Kidney (tissue), 14 donors: Measurements from ENCODE around the gene ARF1. TPM values are rescaled to one million over a fixed set of nuclear protein-coding genes. Genes with fewer than 3 reads are reported as not detected.
A peak's percentile ranks its signal among the peaks of the same experiment; 100 is the strongest.
"Not testable (repeated sequence)": the region's sequence is repeated elsewhere in the genome, so short reads cannot be mapped to it uniquely, and the experiment has no call there.

Experiments
- DNase-seq, 5 donors: peaks; one replicate each; pipeline ENCODE4 v3.0.0-alpha.2; 2013 to 2020
- FAIRE-seq: peaks from 2 replicates; lab custom pipeline; 2012; peaks lifted over from hg19 to GRCh38; lab: Jason Lieb, UNC
- H3K27ac ChIP-seq, 2 donors: one replicate each; pipeline ENCODE4 v1.7.0; 2013; ENCODE audit warnings: low read depth in 2 of 2, low read length in 2 of 2, inconsistent platforms in 1 of 2
- H3K27me3 ChIP-seq: one replicate; pipeline ENCODE4 v1.7.1; 2013; ENCODE audit warnings: low read length, inconsistent platforms; ENCODE audit not compliant: control insufficient read depth, insufficient read depth
- H3K36me3 ChIP-seq, 3 donors: one replicate each; pipeline versions ENCODE4 v1.7.0 to v1.7.1; 2013; ENCODE audit warnings: low read length in 3 of 3, control low read depth in 1 of 3, inconsistent platforms in 1 of 3; ENCODE audit not compliant: insufficient read depth in 3 of 3, control insufficient read depth in 2 of 3
- H3K4me1 ChIP-seq, 3 donors: one replicate each; pipeline versions ENCODE4 v1.7.0 to v1.7.1; 2013; ENCODE audit warnings: low read length in 3 of 3, inconsistent platforms in 1 of 3, low read depth in 1 of 3; ENCODE audit not compliant: control insufficient read depth in 2 of 3, insufficient read depth in 2 of 3
- H3K4me3 ChIP-seq, 3 donors: one replicate each; pipeline versions ENCODE4 v1.7.0 to v1.8.1; 2013; ENCODE audit warnings: low read length in 3 of 3, control low read depth in 1 of 3, inconsistent platforms in 1 of 3
- H3K9ac ChIP-seq, 3 donors: one replicate each; pipeline versions ENCODE4 v1.7.0 to v1.7.1; 2013; ENCODE audit warnings: low read length in 3 of 3, control low read depth in 1 of 3, inconsistent platforms in 1 of 3
- H3K9me3 ChIP-seq, 3 donors: one replicate each; pipeline versions ENCODE4 v1.7.0 to v1.7.1; 2013; ENCODE audit warnings: low read length in 3 of 3, control low read depth in 1 of 3, inconsistent platforms in 1 of 3; ENCODE audit not compliant: control insufficient read depth in 2 of 3, insufficient read depth in 1 of 3
- intact Hi-C: fragments of 100-400 bp; cut with DNase I; formaldehyde crosslinking; loops from one replicate; pipeline ENCODE4 v1.11.1; 2022
- polyA plus RNA-seq: library from polyadenylated mRNA; stranded (reverse); fragments of 350-450 nt; fragmentation: Illumina TruSeq; extraction: RNeasy Lipid Tissue Mini Kit (QIAGEN cat#74804); gene quantifications from one replicate; pipeline ENCODE4 v1.2.3, GENCODE V29; 2014; ENCODE audit warnings: low read depth, low replicate concordance; ENCODE audit not compliant: insufficient read depth
- total RNA-seq: library from RNA; stranded (reverse); fragmentation: NEBNext Ultra II Directional; extraction: Animal tissue kit (Norgen Biotek cat#: 25700); gene quantifications from one replicate; pipeline ENCODE4 v1.2.1, GENCODE V29; 2021
- TF ChIP-seq, protein P1 (sequence below): IDR thresholded peaks from 3 replicates; pipeline ENCODE4 v1.5.1; 2012; ENCODE audit warnings: mild to moderate bottlenecking, moderate library complexity, borderline replicate concordance; ENCODE audit not compliant: insufficient read depth; ENCODE audit errors: extremely low read depth
- donor health status: control.
- donor health status: control.
- donor health status: control.
- donor health status: control.
- donor health status: control.
- donor health status: DM: yes; HTN: yes; CAD: no.
- donor health status: Normal renal cell carcinoma (clear cell type).

The ARF1 gene
- total and polyA plus RNA-seq, 2 donors from 2014 or later, result 383 to 398 TPM

DNA sequence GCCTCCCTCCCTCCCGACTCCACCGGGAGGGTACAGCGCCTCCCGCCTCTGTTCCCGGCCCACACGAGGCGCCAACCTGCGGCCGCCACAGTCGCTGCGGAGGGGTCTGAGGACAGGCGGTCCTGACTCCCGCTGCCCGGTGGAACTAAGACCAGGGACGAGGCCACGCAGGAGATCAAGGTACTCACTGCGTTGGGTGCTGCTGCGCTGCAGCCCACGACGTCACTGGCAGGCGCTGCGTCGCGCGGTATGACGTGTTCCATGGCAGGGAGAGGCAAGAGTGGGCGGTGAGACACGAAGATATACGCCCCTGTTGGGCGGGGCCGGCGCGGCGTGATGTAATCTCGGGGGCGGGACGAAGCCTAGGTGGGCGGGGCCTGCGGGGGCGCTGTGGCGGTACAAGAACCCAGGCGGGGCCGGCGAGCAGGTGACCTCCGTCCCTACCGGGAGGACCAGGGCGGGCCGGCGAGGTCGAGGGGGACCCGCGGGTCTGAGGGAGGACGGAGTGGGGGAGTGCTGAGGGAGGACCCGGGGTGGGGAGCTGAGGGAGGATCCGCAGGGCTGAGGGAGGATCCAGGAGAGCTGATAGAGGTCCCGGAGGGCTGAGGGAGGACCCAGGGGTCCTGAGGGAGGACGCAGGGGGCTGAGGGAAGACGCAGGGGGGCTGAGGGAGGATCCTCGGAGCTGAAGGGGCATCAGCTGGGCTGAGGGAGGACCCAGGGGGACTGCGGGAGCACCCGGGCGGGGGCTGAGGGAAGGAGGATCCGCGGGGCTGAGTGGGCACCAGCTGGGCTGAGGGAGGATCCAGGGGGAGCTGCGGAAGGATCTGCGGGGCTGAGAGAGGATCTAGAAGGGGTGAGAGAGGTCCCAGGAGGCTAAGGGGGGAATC lies 26.8 kb downstream of the ARF1 start, which contains the start of gene MRPL55:
TSS of gene MRPL55 (minus strand) at position 227 of the 889 bp plus-strand sequence. CDS start 1,039 bp downstream, outside the sequence.
- TF ChIP-seq, protein P1, sequence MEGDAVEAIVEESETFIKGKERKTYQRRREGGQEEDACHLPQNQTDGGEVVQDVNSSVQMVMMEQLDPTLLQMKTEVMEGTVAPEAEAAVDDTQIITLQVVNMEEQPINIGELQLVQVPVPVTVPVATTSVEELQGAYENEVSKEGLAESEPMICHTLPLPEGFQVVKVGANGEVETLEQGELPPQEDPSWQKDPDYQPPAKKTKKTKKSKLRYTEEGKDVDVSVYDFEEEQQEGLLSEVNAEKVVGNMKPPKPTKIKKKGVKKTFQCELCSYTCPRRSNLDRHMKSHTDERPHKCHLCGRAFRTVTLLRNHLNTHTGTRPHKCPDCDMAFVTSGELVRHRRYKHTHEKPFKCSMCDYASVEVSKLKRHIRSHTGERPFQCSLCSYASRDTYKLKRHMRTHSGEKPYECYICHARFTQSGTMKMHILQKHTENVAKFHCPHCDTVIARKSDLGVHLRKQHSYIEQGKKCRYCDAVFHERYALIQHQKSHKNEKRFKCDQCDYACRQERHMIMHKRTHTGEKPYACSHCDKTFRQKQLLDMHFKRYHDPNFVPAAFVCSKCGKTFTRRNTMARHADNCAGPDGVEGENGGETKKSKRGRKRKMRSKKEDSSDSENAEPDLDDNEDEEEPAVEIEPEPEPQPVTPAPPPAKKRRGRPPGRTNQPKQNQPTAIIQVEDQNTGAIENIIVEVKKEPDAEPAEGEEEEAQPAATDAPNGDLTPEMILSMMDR, result no peak
- FAIRE-seq (peak; percentile 41), DNase-seq (peak; percentile 98 to 100 (median 99))
- H3K36me3 ChIP-seq, result peaks cover 0 to 11% (median 6%) of the 10 kb centered on the region in 3 donors
- peaks cover 0 to 17% (median 0%) of the 10 kb centered on the region in 3 donors for H3K4me1 ChIP-seq
- H3K27ac ChIP-seq, result peak within 1 kb of the TSS; percentile 84 to 97
- intact Hi-C loops, result no loop called here
- H3K9me3 ChIP-seq, result no peaks in the 10 kb centered on the region
- H3K27me3 ChIP-seq, result no peaks in the 10 kb centered on the region
- peak within 1 kb of the TSS; percentile 84 to 96 (median 94) for H3K4me3 ChIP-seq
- H3K9ac ChIP-seq, result peak within 1 kb of the TSS; percentile 82 to 99 (median 98)

DNA sequence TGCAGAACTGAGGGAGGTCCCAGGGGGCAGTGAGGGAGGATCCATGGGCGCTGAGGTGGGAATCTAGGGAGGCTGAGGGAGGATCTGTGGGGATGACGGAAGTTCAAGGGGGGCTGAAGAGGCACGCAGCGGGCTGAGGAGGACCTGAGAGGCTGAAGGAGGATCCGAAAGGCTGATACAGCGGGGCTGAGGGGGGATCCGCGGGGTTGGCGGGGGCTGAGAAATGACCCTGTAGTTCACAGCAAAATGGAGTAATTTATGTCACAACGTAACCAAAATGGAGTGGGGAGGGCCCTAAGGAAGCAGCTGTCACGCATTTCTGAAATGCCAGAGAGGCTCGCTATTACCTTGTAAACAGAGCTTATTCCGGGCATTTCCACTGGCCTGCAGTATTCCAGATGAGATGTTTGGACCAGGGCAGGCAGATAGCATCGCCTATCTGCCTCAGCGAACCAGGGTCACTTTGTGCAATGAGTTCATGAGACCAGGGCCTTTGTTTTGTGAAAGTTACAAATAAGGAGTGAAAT lies 27.5 kb downstream of the ARF1 start:
- Histone ChIP-seq H3K4me3 (peak overlapping the region; percentile 70 to 94 (median 84)), H3K36me3 (peaks cover 0 to 11% (median 6%) of the 10 kb centered on the region in 3 donors), H3K27me3 (no peaks in the 10 kb centered on the region), H3K9ac (peak overlapping the region; percentile 58 to 99 (median 91)), H3K4me1 (peaks cover 0 to 17% (median 0%) of the 10 kb centered on the region in 3 donors), H3K9me3 (no peaks in the 10 kb centered on the region), H3K27ac (peak overlapping the region; percentile 77 to 97)
- FAIRE-seq, result no peak
- DNase-seq, result peak in 2 of 5 donors; percentile 68 to 81
- TF ChIP-seq, protein P1, result no peak
- intact Hi-C loops, result no loop called here

DNA sequence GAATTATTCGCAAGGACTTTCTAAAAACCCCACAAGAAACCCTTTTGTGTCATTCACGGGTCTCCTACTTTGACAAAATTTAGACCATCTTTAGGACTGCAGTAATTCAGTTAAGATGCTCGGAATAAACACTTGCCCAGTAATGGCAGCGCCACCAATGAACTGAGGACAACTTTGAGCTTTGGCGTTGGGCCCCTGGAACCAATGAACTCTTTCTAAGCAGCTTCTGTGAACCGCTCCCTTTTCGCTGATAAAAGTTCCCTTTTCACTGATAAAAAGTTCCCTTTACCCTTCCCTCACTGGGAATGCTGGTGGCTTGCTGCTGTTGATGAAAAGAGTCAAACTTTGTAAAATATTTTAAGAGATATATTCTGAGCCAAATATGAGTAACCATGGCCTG lies 28.0 kb downstream of the ARF1 start:
- H3K36me3 ChIP-seq, result peaks cover 0 to 11% (median 6%) of the 10 kb centered on the region in 3 donors
- no peaks in the 10 kb centered on the region for H3K9me3 ChIP-seq
- peak overlapping the region in 2 of 3 donors; percentile 70 to 94 for H3K4me3 ChIP-seq
- intact Hi-C loops, result no loop called here
- no peaks in the 10 kb centered on the region for H3K27me3 ChIP-seq
- peaks cover 0 to 17% (median 0%) of the 10 kb centered on the region in 3 donors for H3K4me1 ChIP-seq
- H3K27ac ChIP-seq, result peak overlapping the region; percentile 14 to 77
- peak in 1 of 5 donors; percentile 37 for DNase-seq
- TF ChIP-seq, protein P1, result no peak
- FAIRE-seq, result no peak
- peak overlapping the region in 2 of 3 donors; percentile 22 to 99 for H3K9ac ChIP-seq

DNA sequence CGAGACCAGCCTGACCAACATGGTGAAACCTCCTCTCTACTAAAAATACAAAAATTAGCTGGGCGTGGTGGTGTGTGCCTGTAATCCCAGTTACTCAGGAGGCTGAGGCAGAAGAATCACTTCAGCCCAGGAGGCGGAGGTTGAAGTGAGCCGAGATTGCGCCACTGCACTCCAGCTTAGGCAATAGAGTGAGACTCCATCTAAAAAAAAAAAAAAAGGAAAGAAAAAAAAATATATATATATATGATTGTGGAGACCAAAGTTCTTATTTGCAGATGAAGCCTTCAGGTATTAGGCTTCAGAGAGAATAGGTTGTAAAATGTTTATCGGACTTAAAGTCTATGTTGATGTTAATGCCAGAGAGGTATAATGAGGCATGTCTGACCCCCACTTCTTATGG lies 28.8 kb downstream of the ARF1 start:
- not testable (repeated sequence) for FAIRE-seq

More for the DNA sequence above, 28.8 kb downstream of the ARF1 start:
- H3K4me3 ChIP-seq, H3K36me3 ChIP-seq, H3K27ac ChIP-seq, intact Hi-C loops, H3K27me3 ChIP-seq, H3K9me3 ChIP-seq, H3K9ac ChIP-seq: not testable (repeated sequence)
- peaks cover 0 to 17% (median 0%) of the 10 kb centered on the region in 3 donors for H3K4me1 ChIP-seq
- DNase-seq, result peak in 1 of 5 donors; percentile 9
